Vagina (tissue), 2 donors: Measurements from ENCODE around the gene MYO7B.

Experiments
- CTCF ChIP-seq, 3 experiments: fragments of 450-650 bp in 2 of 3; fragments of 200-600 bp in 1 of 3; sonication (generic) in 1 of 3; IDR thresholded peaks; one replicate each; pipeline ENCODE4 v1.5.1; 2017 to 2019; ENCODE audit warnings: antibody characterized with exemption in 3 of 3, mild to moderate bottlenecking in 2 of 3, moderate library complexity in 2 of 3
- POLR2A ChIP-seq, 2 donors: fragments of 450-650 bp; IDR thresholded peaks; one replicate each; pipeline ENCODE4 v1.6.1; 2017; ENCODE audit warnings: antibody characterized with exemption in 2 of 2, mild to moderate bottlenecking in 2 of 2, moderate library complexity in 2 of 2
- POLR2AphosphoS5 ChIP-seq, 2 donors: sonication (generic); formaldehyde crosslinking; IDR thresholded peaks; one replicate each; pipeline ENCODE4 v1.9.0; 2017; ENCODE audit warnings: antibody characterized with exemption in 2 of 2, mild to moderate bottlenecking in 2 of 2, low read depth in 1 of 2; ENCODE audit not compliant: insufficient read depth in 1 of 2

- TF ChIP-seq POLR2A (IDR thresholded peaks at IDR 0.05) (no peak), CTCF (IDR thresholded peaks at IDR 0.05) (no peak), POLR2AphosphoS5 (IDR thresholded peaks at IDR 0.05; ENCODE audit: insufficient read depth in 1 of 2, low read depth in 1 of 2) (no peak)
Measured at GRCh38 chr2:127638361-127639110, 103.1 kb downstream of the MYO7B start.
